ENCODE results near the gene SPATA31E1. TPM values are rescaled to one million over a fixed set of nuclear protein-coding genes. Genes with fewer than 3 reads are reported as not detected.

The SPATA31E1 gene
- total RNA-seq, 1 donor from 2014 or later: 0.21 TPM

DNA sequence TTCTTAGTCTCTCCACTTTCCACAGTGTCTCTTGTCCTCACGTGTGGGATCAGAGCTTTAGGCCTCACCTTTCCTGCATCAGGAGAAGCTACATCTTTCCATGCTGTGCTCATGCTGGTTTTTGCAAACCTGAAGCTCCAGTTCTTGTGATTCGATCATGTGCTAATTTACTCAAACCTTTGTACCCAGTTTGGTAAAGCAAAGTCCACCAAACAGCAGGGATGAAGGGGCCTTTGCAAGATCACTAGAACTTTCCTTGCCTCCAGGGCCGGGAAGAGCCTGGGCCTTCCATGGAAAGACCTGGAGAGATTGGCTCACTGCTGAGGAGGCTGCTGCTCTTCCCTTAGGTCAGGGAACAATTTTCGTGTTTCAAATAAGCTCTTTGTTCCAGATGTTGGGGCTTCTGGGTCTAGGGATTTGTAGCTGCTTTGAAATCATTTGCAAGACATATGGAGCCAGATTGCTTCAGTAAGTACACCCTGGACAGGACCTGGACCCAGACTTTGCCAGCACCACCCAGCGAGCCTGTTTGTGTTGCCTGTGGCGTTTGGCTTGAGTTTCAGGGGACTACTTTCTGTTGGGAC is 18.7 kb upstream of the SPATA31E1 start:
- no peak overlapping the region for H3K27ac Mint-ChIP-seq (ENCODE audit: unreplicated experiment)
- H3K9me3 Mint-ChIP-seq: peaks cover 14% of the 10 kb centered on the region
- DNase-seq (ENCODE audit: low read depth, low spot score): no peak
- no peaks in the 10 kb centered on the region for H3K4me1 Mint-ChIP-seq
- H3K27me3 Mint-ChIP-seq (ENCODE audit: low read depth): peaks cover 2% of the 10 kb centered on the region
- peaks cover 8% of the 10 kb centered on the region for H3K36me3 Mint-ChIP-seq (ENCODE audit: low read depth)
- no peak overlapping the region for H3K4me3 Mint-ChIP-seq
- no peak for TF ChIP-seq CTCF (conservative IDR thresholded peaks at IDR 0.05)

DNA sequence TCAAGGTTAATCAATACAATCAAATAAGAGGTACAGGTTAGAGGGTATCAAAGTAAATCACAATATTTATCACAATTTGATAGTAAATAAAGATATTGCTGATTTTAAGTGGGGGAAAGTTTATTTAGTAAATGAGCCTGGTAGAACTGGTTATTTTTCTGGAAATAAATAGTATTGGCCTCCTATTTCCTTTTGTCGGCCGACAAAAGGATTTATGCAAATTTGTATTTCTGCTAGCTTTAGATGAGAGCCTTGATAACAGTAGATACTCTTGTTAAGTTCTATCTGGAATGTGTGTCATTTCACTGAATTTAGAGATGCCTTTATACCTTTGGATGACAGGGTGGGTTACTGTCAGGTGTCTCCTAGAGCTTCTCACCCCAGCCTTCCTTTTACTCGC is 17.8 kb upstream of the SPATA31E1 start:
- H3K4me3 Mint-ChIP-seq: no peak overlapping the region
- H3K36me3 Mint-ChIP-seq (ENCODE audit: low read depth): peaks cover 6% of the 10 kb centered on the region
- peaks cover 2% of the 10 kb centered on the region for H3K27me3 Mint-ChIP-seq (ENCODE audit: low read depth)
- peaks cover 17% of the 10 kb centered on the region for H3K9me3 Mint-ChIP-seq
- DNase-seq (ENCODE audit: low read depth, low spot score): no peak
- no peak overlapping the region for H3K27ac Mint-ChIP-seq (ENCODE audit: unreplicated experiment)
- no peak for TF ChIP-seq CTCF (conservative IDR thresholded peaks at IDR 0.05)
- no peaks in the 10 kb centered on the region for H3K4me1 Mint-ChIP-seq

GRCh38 chr9:87865626-87866025 is 17.1 kb upstream of the SPATA31E1 start:
- Mint-ChIP-seq H3K27ac (ENCODE audit: unreplicated experiment) (no peak overlapping the region), H3K27me3 (ENCODE audit: low read depth) (peaks cover 2% of the 10 kb centered on the region), H3K4me1 (no peaks in the 10 kb centered on the region), H3K36me3 (ENCODE audit: low read depth) (no peaks in the 10 kb centered on the region), H3K4me3 (no peak overlapping the region), H3K9me3 (peaks cover 13% of the 10 kb centered on the region)
- TF ChIP-seq CTCF (conservative IDR thresholded peaks at IDR 0.05): no peak
- DNase-seq (ENCODE audit: low read depth, low spot score): no peak

DNA sequence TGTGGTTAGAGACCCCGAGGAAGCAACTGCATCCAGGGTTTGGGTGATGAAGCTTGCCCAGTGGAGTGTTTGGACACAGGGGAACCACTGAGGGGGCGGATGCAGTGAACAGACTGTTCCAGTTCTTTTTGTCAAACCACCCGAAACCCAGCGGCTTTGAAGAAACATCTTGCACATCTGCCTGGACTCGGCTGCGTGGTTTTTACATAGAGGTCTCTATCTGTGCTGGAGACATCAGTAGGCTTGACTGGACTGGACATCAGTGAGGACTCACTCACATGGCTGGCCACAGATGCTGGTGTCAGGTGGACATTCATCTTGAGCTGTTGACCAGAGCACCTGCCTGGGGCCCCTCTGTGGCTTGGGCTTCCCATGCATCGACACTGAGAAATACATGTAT is 15.3 kb upstream of the SPATA31E1 start:
- Mint-ChIP-seq H3K4me1 (no peaks in the 10 kb centered on the region), H3K4me3 (no peak overlapping the region), H3K27me3 (ENCODE audit: low read depth) (peaks cover 2% of the 10 kb centered on the region), H3K27ac (ENCODE audit: unreplicated experiment) (no peak overlapping the region), H3K9me3 (peaks cover 8% of the 10 kb centered on the region), H3K36me3 (ENCODE audit: low read depth) (no peaks in the 10 kb centered on the region)
- DNase-seq (ENCODE audit: low read depth, low spot score): no peak
- TF ChIP-seq CTCF (conservative IDR thresholded peaks at IDR 0.05): no peak

GRCh38 chr9:87868175-87868574 is 14.5 kb upstream of the SPATA31E1 start:
- no peaks in the 10 kb centered on the region for H3K27me3 Mint-ChIP-seq (ENCODE audit: low read depth)
- no peaks in the 10 kb centered on the region for H3K4me1 Mint-ChIP-seq
- no peak overlapping the region for H3K27ac Mint-ChIP-seq (ENCODE audit: unreplicated experiment)
- no peak for DNase-seq (ENCODE audit: low read depth, low spot score)
- no peak for TF ChIP-seq CTCF (conservative IDR thresholded peaks at IDR 0.05)
- H3K9me3 Mint-ChIP-seq: peaks cover 7% of the 10 kb centered on the region
- no peaks in the 10 kb centered on the region for H3K36me3 Mint-ChIP-seq (ENCODE audit: low read depth)
- H3K4me3 Mint-ChIP-seq: no peak overlapping the region
